Measurements from ENCODE around the gene PLA2R1.

DNA sequence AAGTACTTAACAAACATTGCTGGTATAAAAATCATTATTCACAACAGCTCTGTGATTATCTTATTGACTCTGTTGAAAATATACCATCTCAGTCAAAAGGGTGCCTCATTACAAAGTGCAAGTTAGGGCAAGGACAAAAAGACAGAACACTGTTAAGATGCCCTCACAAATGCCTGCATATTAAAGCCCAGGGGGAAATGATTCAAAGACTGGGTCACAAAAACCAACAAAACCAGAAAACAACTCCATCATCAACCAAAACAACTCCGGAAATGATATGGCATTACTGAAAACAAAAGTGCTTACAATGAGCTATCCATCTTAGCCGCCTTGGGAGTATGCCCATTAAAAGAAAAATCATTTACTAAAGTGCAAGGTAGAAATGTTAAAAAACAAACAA is 9.9 kb downstream of the PLA2R1 start:
- no peak for TF ChIP-seq POLR2A (IDR thresholded peaks at IDR 0.05)
- TF ChIP-seq, protein P1, sequence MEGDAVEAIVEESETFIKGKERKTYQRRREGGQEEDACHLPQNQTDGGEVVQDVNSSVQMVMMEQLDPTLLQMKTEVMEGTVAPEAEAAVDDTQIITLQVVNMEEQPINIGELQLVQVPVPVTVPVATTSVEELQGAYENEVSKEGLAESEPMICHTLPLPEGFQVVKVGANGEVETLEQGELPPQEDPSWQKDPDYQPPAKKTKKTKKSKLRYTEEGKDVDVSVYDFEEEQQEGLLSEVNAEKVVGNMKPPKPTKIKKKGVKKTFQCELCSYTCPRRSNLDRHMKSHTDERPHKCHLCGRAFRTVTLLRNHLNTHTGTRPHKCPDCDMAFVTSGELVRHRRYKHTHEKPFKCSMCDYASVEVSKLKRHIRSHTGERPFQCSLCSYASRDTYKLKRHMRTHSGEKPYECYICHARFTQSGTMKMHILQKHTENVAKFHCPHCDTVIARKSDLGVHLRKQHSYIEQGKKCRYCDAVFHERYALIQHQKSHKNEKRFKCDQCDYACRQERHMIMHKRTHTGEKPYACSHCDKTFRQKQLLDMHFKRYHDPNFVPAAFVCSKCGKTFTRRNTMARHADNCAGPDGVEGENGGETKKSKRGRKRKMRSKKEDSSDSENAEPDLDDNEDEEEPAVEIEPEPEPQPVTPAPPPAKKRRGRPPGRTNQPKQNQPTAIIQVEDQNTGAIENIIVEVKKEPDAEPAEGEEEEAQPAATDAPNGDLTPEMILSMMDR (IDR thresholded peaks at IDR 0.05) = no peak
